Natural killer cell (primary cell): ENCODE data around the gene EXOSC10. TPM values are rescaled to one million over a fixed set of nuclear protein-coding genes. Genes with fewer than 3 reads are reported as not detected.

Source experiments
- ATAC-seq, 3 donors: fragments of 150-1000 bp in 2 of 3; fragments of 200-7000 bp in 1 of 3; cut with Tn5 transposase; 1 replicate in 1 of 3; 2 replicates in 2 of 3; pipeline ENCODE4 v1.10.0; 2021; ENCODE audit warnings: mild to moderate bottlenecking in 2 of 3, moderate library complexity in 2 of 3
- DNase-seq, 2 donors: peaks; one replicate each; pipeline versions ENCODE4 v3.0.0 to v3.0.0-alpha.2; 2013 to 2021; ENCODE audit warnings: mixed read lengths in 1 of 2
- H3K27ac ChIP-seq: one replicate; pipeline ENCODE4 v1.5.1; 2013; ENCODE audit warnings: mild to moderate bottlenecking, low read length
- H3K27me3 ChIP-seq: one replicate; pipeline ENCODE4 v1.6.1; 2013; ENCODE audit warnings: low read length; ENCODE audit not compliant: control insufficient read depth, insufficient read depth
- H3K36me3 ChIP-seq: one replicate; pipeline ENCODE4 v1.6.1; 2013; ENCODE audit warnings: low read length; ENCODE audit not compliant: control insufficient read depth, insufficient read depth
- H3K4me1 ChIP-seq: one replicate; pipeline ENCODE4 v1.6.1; 2013; ENCODE audit warnings: low read length; ENCODE audit not compliant: control insufficient read depth, insufficient read depth
- H3K4me3 ChIP-seq: one replicate; pipeline ENCODE4 v1.5.1; 2013; ENCODE audit warnings: low read length
- H3K9me3 ChIP-seq: one replicate; pipeline ENCODE4 v1.6.1; 2013; ENCODE audit warnings: low read length; ENCODE audit not compliant: control insufficient read depth, insufficient read depth
- H3K27ac Mint-ChIP-seq, 2 donors: one replicate each; pipeline ENCODE4 v1.8.0; 2022; ENCODE audit warnings: mild to moderate bottlenecking in 2 of 2, mixed read lengths in 2 of 2, moderate library complexity in 1 of 2
- H3K27me3 Mint-ChIP-seq, 2 donors: one replicate each; pipeline ENCODE4 v1.8.0; 2022; ENCODE audit warnings: low read depth in 2 of 2, mixed read lengths in 2 of 2
- H3K36me3 Mint-ChIP-seq: one replicate; pipeline ENCODE4 v1.8.0; 2022; ENCODE audit warnings: mixed read lengths
- H3K4me1 Mint-ChIP-seq, 2 donors: one replicate each; pipeline ENCODE4 v1.8.0; 2022; ENCODE audit warnings: mixed read lengths in 2 of 2
- H3K4me3 Mint-ChIP-seq: one replicate; pipeline ENCODE4 v1.8.0; 2022; ENCODE audit warnings: mild to moderate bottlenecking, moderate library complexity, mixed read lengths
- H3K9me3 Mint-ChIP-seq, 2 donors: one replicate each; pipeline ENCODE4 v1.8.0; 2022; ENCODE audit warnings: mixed read lengths in 2 of 2
- CTCF ChIP-seq: fragments of 200-600 bp; IDR thresholded peaks from one replicate; pipeline ENCODE4 v1.8.0; 2022; ENCODE audit warnings: antibody characterized with exemption
- WGBS: methylation state at CpG from one replicate; pipeline ENCODE4 v1.1.7; 2013; ENCODE audit warnings: missing lambda C conversion rate; ENCODE audit not compliant: insufficient coverage; 5-methylcytosine and 5-hydroxymethylcytosine counted together
- intact Hi-C: fragments of 100-400 bp; cut with micrococcal nuclease; formaldehyde crosslinking; loops from one replicate; pipeline ENCODE4 v1.14.2; 2022
- total RNA-seq, 4 donors: library from RNA; stranded (reverse); fragments of 120-200 nt in 1 of 4; gene quantifications; one replicate each; pipeline versions ENCODE4 v1.2.3 to v1.2.4, GENCODE V29; 2013 to 2022

Gene EXOSC10
- total RNA-seq, 3 donors from 2014 or later (not counting 1 experiment from before 2014, with no cell fraction given), result 85.2 to 97.2 (median 94.9) TPM

- Mint-ChIP-seq H3K27me3 (no peaks in the 10 kb centered on the region), H3K4me3 (peak overlapping the region; percentile 17), H3K36me3 (no peaks in the 10 kb centered on the region), H3K4me1 (peaks cover 30 to 41% of the 10 kb centered on the region in 2 donors), H3K27ac (peak overlapping the region in 1 of 2 donors; percentile 90), H3K9me3 (no peaks in the 10 kb centered on the region)
- DNase-seq (no peak), ATAC-seq (no peak)
- TF ChIP-seq CTCF, result no peak
- H3K36me3 ChIP-seq, result peaks cover 20% of the 10 kb centered on the region
- intact Hi-C loops, result loop anchor here (2.0 kb wide), 1 partner anchor 25 kb away; no protein-coding TSS in a partner anchor
- no peaks in the 10 kb centered on the region for H3K27me3 ChIP-seq
- H3K9me3 ChIP-seq, result no peaks in the 10 kb centered on the region
- peaks cover 47% of the 10 kb centered on the region for H3K4me1 ChIP-seq
- peak overlapping the region; percentile 28 for H3K27ac ChIP-seq
- no peak overlapping the region for H3K4me3 ChIP-seq
- WGBS, result 92% methylated on average over 5 of the region's 5 CpGs
Observed at GRCh38 chr1:11061652-11062365, 37.9 kb downstream of the EXOSC10 start.

- H3K27ac ChIP-seq, result peak within 1 kb of the TSS; percentile 28
- intact Hi-C loops, result loop anchor here (1.0 to 2.0 kb wide), 2 partner anchors 23 to 39 kb away; partner anchors contain the start of gene EXOSC10
- ATAC-seq (peak; percentile 93 to 98 (median 93)), DNase-seq (peak; percentile 92 to 95)
- under 1% methylated on average over 81 of the region's 83 CpGs for WGBS
- TF ChIP-seq CTCF, result peak; percentile 36
- Mint-ChIP-seq H3K27ac (peak within 1 kb of the TSS; percentile 86 to 90), H3K4me3 (peak within 1 kb of the TSS; percentile 92), H3K36me3 (no peaks in the 10 kb centered on the region), H3K27me3 (no peaks in the 10 kb centered on the region), H3K9me3 (no peaks in the 10 kb centered on the region), H3K4me1 (peaks cover 30 to 41% of the 10 kb centered on the region in 2 donors)
- H3K4me3 ChIP-seq, result peak within 1 kb of the TSS; percentile 75
- H3K27me3 ChIP-seq, result no peaks in the 10 kb centered on the region
- H3K36me3 ChIP-seq, result peaks cover 10% of the 10 kb centered on the region
- H3K4me1 ChIP-seq, result peaks cover 47% of the 10 kb centered on the region
- no peaks in the 10 kb centered on the region for H3K9me3 ChIP-seq
Observed at GRCh38 chr1:11059968-11060830, 39.5 kb downstream of the EXOSC10 start, which contains the start of gene SRM. TSS of gene SRM (minus strand) at chr1:11060018. CDS start at chr1:11059943, 75 bp downstream.

- Histone ChIP-seq H3K36me3 (peaks cover 6% of the 10 kb centered on the region), H3K9me3 (no peaks in the 10 kb centered on the region), H3K27ac (no peak overlapping the region), H3K4me3 (peak overlapping the region; percentile 34), H3K27me3 (no peaks in the 10 kb centered on the region), H3K4me1 (peaks cover 47% of the 10 kb centered on the region)
- H3K9me3 Mint-ChIP-seq, result no peaks in the 10 kb centered on the region
- peak overlapping the region; percentile 91 for H3K4me3 Mint-ChIP-seq
- peaks cover 30 to 41% of the 10 kb centered on the region in 2 donors for H3K4me1 Mint-ChIP-seq
- ATAC-seq (peak in 1 of 3 donors; percentile 2), DNase-seq (peak in 1 of 2 donors; percentile 30)
- intact Hi-C loops, result no loop called here
- TF ChIP-seq CTCF, result no peak
- 4% methylated on average over 71 of the region's 72 CpGs for WGBS
- peak overlapping the region; percentile 34 to 90 for H3K27ac Mint-ChIP-seq
- H3K27me3 Mint-ChIP-seq, result no peaks in the 10 kb centered on the region
- H3K36me3 Mint-ChIP-seq, result no peaks in the 10 kb centered on the region
Observed at GRCh38 chr1:11059155-11059967, 40.3 kb downstream of the EXOSC10 start.
